Transverse colon (tissue), 4 donors: Measurements from ENCODE around the gene FOSL2. TPM values are rescaled to one million over a fixed set of nuclear protein-coding genes. Genes with fewer than 3 reads are reported as not detected.

ENCODE experiments used
- DNase-seq: peaks from one replicate; pipeline ENCODE4 v3.0.0-alpha.2; 2019
- H3K27ac ChIP-seq, 4 donors: fragments of 200-600 bp; sonication (generic); 2 replicates each; pipeline ENCODE4 v1.5.1; 2016 to 2018; ENCODE audit warnings: inconsistent platforms in 4 of 4
- H3K27me3 ChIP-seq: fragments of 200-600 bp; sonication (generic); 2 replicates; pipeline ENCODE4 v1.5.1; 2017; ENCODE audit warnings: inconsistent platforms
- H3K36me3 ChIP-seq, 4 donors: fragments of 200-600 bp; sonication (generic); 2 replicates each; pipeline ENCODE4 v1.5.1; 2017 to 2019; ENCODE audit warnings: inconsistent platforms in 4 of 4
- H3K4me1 ChIP-seq, 4 donors: fragments of 200-600 bp; sonication (generic); 2 replicates each; pipeline ENCODE4 v1.5.1; 2017 to 2020; ENCODE audit warnings: inconsistent platforms in 4 of 4
- H3K4me3 ChIP-seq, 4 donors: fragments of 200-600 bp; sonication (generic); 1 replicate in 1 of 4; 2 replicates in 3 of 4; pipeline versions ENCODE4 v1.5.1 to v1.6.1; 2017 to 2019; ENCODE audit warnings: inconsistent platforms in 4 of 4
- H3K9me3 ChIP-seq, 2 donors: fragments of 200-600 bp; sonication (generic); 2 replicates each; pipeline ENCODE4 v1.5.1; 2017 to 2019; ENCODE audit warnings: inconsistent platforms in 2 of 2
- EP300 ChIP-seq: sonication (generic); formaldehyde crosslinking; IDR thresholded peaks from one replicate; pipeline ENCODE4 v1.6.1; 2017; ENCODE audit warnings: antibody characterized with exemption, low read depth
- POLR2A ChIP-seq: fragments of 450-650 bp; IDR thresholded peaks from one replicate; pipeline ENCODE4 v1.6.1; 2016; ENCODE audit warnings: antibody characterized with exemption, mild to moderate bottlenecking, moderate library complexity
- POLR2AphosphoS5 ChIP-seq, 3 donors: sonication (generic); formaldehyde crosslinking; IDR thresholded peaks; one replicate each; pipeline ENCODE4 v1.6.1; 2016; ENCODE audit warnings: antibody characterized with exemption in 3 of 3
- WGBS, 2 donors: methylation state at CpG; one replicate each; pipeline ENCODE4 v1.1.5; 2018; ENCODE audit warnings: low coverage in 1 of 2; 5-methylcytosine and 5-hydroxymethylcytosine counted together
- in situ Hi-C, 4 donors: fragments of 200-750 bp; cut with MboI; loops; one replicate each; pipeline versions ENCODE4 v1.15.0 to v1.15.1; 2017; ENCODE audit warnings: low sequenced_read_pairs in 3 of 4, low pct_ligation_motif_present in 1 of 4, low pct_unique_long_range_greater_than_20kb in 1 of 4
- intact Hi-C: fragments of 100-400 bp; cut with DNase I; formaldehyde crosslinking; loops from one replicate; pipeline ENCODE4 v1.15.1; 2023; ENCODE audit warnings: low total_unique reads
- total RNA-seq, 4 donors: library from RNA; depleted of rRNA; stranded (reverse); fragments of >200 nt; gene quantifications; one replicate each; pipeline ENCODE4 v1.1.0, GENCODE V29; 2016
- TF ChIP-seq, protein P1 (sequence below), 5 experiments: fragments of 200-600 bp in 3 of 5; fragments of 450-650 bp in 2 of 5; sonication (generic) in 3 of 5; IDR thresholded peaks; 1 replicate in 2 of 5; 2 replicates in 3 of 5; pipeline ENCODE4 v1.5.1; 2016 to 2017; ENCODE audit warnings: antibody characterized with exemption in 5 of 5, inconsistent platforms in 3 of 5, mild to moderate bottlenecking in 2 of 5, moderate library complexity in 1 of 5

FOSL2 gene
- total RNA-seq, 4 donors from 2014 or later: 135 to 358 (median 233) TPM

DNA sequence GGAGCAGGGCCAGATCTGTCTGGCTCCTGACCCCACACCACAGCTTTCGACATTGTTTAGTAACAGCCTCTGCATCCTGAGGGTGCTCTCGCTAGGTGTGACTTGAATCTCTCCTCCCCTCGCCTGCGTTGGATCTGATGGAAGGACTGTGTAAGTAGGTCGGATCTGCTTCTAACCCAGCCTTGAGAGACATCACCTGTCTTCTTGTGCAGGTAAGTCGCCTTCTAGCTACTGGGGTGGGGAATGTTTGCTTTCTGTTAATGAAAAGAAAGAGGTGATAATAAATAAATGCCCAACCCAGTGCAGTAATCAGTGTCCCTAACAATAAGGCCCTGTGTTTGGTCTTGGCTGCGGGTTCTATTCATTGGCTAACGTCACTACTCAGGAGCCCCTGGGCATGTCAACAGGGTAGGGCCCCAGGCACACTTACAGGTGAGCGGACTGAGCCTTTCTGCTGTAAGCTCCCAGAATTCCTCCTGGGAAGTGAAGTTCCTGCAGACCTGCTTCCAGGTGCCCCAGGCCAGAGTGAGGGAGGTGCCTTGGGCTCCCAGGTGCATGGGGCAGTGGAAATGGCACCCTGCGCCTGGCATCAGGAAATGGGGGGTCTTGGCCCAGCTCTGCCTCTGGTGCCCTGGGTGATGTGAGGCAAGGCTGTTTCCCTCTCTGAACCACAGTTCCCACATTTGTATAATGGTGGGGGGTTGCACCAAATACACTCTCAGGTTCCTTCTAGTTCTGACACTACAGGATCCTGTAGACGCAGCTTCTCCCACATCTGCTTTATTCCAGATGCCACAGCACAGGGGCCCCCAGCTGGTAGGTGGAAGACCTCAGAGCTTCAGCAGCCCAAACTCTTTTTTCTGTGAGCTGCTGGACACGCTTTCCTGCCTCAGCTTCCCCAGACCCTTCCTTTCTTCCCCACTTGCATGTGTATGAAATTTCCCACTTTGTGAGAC is 11.2 kb upstream of the FOSL2 start:
- no peaks in the 10 kb centered on the region for H3K36me3 ChIP-seq
- in situ Hi-C loops: no loop called here
- H3K4me3 ChIP-seq: no peak overlapping the region
- H3K27me3 ChIP-seq: no peaks in the 10 kb centered on the region
- intact Hi-C loops: no loop called here
- 28 to 60% methylated on average over 4 to 12 of the region's 12 CpGs for WGBS, 2 donors
- H3K4me1 ChIP-seq: peaks cover 4 to 60% (median 41%) of the 10 kb centered on the region in 4 donors
- H3K27ac ChIP-seq: peak overlapping the region; percentile 36 to 75 (median 53)
- H3K9me3 ChIP-seq: no peaks in the 10 kb centered on the region
- TF ChIP-seq POLR2A (peak; percentile 44), POLR2AphosphoS5 (IDR thresholded peaks at IDR 0.05) (peak in 1 of 3 donors; percentile 21), EP300 (no peak)
- TF ChIP-seq, protein P1, sequence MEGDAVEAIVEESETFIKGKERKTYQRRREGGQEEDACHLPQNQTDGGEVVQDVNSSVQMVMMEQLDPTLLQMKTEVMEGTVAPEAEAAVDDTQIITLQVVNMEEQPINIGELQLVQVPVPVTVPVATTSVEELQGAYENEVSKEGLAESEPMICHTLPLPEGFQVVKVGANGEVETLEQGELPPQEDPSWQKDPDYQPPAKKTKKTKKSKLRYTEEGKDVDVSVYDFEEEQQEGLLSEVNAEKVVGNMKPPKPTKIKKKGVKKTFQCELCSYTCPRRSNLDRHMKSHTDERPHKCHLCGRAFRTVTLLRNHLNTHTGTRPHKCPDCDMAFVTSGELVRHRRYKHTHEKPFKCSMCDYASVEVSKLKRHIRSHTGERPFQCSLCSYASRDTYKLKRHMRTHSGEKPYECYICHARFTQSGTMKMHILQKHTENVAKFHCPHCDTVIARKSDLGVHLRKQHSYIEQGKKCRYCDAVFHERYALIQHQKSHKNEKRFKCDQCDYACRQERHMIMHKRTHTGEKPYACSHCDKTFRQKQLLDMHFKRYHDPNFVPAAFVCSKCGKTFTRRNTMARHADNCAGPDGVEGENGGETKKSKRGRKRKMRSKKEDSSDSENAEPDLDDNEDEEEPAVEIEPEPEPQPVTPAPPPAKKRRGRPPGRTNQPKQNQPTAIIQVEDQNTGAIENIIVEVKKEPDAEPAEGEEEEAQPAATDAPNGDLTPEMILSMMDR (IDR thresholded peaks at IDR 0.05): no peak
- DNase-seq: peak; percentile 67

DNA sequence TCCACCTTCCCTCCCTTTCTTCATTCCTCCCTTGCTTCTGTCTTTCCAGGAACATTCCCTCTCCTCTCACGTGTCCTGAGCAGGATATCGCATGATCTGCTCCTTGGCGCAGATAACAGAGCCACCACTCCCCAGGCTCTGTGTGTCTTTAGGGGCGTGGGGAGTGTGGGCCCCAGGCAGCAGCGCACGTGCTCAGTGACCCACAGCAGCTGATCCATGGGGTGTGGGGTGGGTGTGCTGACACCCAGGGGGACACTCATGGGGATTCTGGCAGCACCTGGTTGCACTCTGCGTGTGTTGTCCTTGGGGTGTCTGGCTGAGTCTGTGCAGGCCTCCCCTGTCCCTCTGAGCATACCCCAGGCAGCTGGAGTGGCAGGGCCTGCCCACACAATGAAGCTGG is 9.9 kb upstream of the FOSL2 start:
- DNase-seq: no peak
- intact Hi-C loops (no loop called here), in situ Hi-C loops (no loop called here)
- Histone ChIP-seq H3K36me3 (no peaks in the 10 kb centered on the region), H3K9me3 (no peaks in the 10 kb centered on the region), H3K27me3 (no peaks in the 10 kb centered on the region), H3K4me1 (peaks cover 0 to 50% (median 31%) of the 10 kb centered on the region in 4 donors), H3K27ac (peak overlapping the region in 2 of 4 donors; percentile 2 to 75), H3K4me3 (no peak overlapping the region)
- peak in 1 of 3 donors; percentile 25 for TF ChIP-seq POLR2AphosphoS5 (IDR thresholded peaks at IDR 0.05)
- TF ChIP-seq EP300: no peak
- TF ChIP-seq POLR2A: no peak
- TF ChIP-seq, protein P1 (IDR thresholded peaks at IDR 0.05): no peak
- WGBS, 2 donors: 51% methylated on average over 7 of the region's 7 CpGs; no CpG with 5 or more reads in 1 of the 2 donors

DNA sequence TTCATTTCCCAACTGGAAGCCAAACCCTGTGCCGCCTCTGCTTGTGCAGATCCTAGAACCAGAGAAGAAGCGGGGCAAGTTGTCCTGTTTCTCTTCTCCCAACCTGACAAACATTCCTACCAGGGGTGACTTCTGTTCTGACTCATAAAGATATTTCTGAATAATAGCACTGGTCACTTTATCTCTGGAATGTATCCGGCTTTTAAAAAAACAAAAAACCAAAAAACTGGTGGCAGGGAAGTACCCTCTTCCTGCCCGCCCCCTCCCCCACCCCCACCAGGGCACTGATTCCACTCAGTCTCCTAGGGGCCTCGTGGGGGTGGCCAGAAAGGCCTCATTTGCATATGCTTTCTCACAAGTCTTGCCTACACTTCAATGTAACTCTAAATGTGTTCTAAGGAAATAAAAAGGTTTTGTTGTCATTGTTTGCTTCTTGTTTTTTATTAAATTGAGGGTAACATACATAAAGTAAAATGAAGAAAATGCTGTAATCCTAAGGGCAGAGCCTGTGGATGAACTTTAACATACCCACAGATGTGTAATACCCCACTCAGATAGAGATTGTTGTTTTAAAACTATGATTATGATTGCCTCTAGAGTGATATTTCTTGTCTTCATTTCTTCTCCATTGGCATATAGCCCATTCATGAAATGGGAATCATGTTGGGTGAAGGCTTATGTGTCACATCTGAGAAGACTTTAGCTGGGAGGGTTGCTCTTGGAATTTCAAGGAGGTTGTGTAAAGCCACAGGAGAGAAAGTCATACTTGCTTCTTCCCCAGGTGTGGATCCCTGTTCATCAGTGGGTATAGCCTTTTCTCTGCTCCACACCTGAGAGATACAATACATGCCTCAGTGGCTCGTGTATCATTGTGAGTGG is 5.3 kb upstream of the FOSL2 start:
- no peaks in the 10 kb centered on the region for H3K27me3 ChIP-seq
- H3K4me3 ChIP-seq: no peak overlapping the region
- DNase-seq: no peak
- TF ChIP-seq POLR2A: no peak
- TF ChIP-seq, protein P1 (IDR thresholded peaks at IDR 0.05): no peak
- no peak for TF ChIP-seq POLR2AphosphoS5 (IDR thresholded peaks at IDR 0.05)
- H3K27ac ChIP-seq: no peak overlapping the region
- intact Hi-C loops: no loop called here
- WGBS, 2 donors: 55 to 71% methylated on average over 5 to 6 of the region's 6 CpGs
- H3K4me1 ChIP-seq: peaks cover 6 to 25% (median 16%) of the 10 kb centered on the region in 4 donors
- in situ Hi-C loops: no loop called here
- H3K36me3 ChIP-seq: no peaks in the 10 kb centered on the region
- H3K9me3 ChIP-seq: no peaks in the 10 kb centered on the region
